LoVo (cell line): ENCODE results near the gene LZIC.
A peak's percentile ranks its signal among the peaks of the same experiment; 100 is the strongest.
"Not testable (repeated sequence)": the region's sequence is repeated elsewhere in the genome, so short reads cannot be mapped to it uniquely, and the experiment has no call there.

Source experiments
- DNase-seq: peaks from one replicate; pipeline ENCODE4 v3.0.0-alpha.2; 2016; ENCODE audit warnings: low spot score

Gene LZIC

DNA sequence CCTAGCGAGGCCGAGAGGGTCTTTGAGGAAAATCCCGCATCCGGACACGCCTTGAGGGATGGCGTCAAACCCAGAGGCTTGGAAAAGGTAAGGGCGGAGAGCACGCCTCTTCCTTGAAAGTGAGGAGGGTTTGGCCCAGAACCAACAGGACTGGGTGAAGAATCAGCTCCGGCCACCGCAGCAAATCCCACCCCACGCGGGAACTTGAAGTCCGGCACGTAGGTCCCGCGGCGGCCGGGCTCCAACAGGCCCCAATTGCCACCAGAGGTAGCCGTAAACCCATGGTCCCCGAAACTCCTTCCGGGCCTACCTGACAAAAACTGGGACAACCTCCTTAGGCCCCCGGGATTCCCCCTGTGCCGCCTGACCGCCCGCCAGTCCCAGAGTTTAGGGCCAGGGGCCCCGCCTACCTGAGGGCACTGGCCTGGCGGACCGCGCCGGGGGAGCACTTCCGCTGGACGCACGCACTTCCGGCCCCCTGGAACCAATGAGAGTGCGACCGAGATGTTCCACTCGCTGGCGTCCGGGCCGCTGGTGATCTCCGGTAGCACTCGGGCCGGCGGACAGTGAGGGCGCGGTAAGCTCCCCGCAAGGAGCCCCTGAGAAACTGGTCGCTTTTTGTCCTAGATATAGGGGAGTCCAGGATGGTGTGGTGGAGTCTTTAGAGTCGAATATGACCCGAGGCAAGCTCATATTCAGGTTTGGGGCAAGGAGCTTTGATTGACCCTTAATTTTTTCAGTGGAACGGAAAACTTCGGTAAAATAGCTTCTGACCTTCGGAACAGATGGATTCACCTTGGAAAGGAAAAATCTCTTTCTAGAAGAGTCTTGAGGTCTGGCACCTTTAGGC lies at the start of gene LZIC, which contains the start of gene NMNAT1:
LZIC (minus strand) TSS at position 453 of the 850 bp plus-strand sequence. CDS start 6,772 bp downstream, outside the sequence.
NMNAT1 (plus strand) TSS at position 537 of the 850 bp plus-strand sequence. CDS start 28,599 bp downstream, outside the sequence.
- peak; percentile 94 for DNase-seq

DNA sequence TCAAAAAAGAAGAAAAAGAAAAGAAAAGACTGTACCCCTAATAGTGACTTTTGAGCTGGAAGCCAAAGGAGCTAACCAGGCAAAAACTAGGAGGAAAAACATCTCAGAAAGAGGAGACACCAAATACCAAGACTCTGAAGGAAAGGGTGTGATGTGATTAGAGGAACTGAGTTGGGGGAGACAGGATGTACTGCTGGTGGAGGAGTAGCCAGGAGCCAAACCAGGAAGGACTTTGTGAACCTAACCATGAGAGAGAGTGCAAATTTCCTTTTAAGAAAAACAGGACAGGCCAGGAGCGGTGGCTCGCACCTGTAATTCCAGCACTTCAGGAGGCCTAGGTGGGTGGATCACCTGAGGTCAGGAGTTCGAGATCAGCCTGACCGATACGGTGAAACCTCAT lies 49.7 kb upstream of the LZIC start:
- DNase-seq, result no peak

GRCh38 chr1:9990944-9991343 lies 47.8 kb upstream of the LZIC start:
- no peak for DNase-seq

- no peak for DNase-seq
These were observed 46.6 kb upstream of the LZIC start for GRCh38 chr1:9989773-9990172.

- DNase-seq, result no peak
These were observed 41.8 kb upstream of the LZIC start for GRCh38 chr1:9985001-9985400.

GRCh38 chr1:9984253-9984652 lies 41.1 kb upstream of the LZIC start:
- no peak for DNase-seq

- DNase-seq, result no peak
These were observed 17.7 kb upstream of the LZIC start for GRCh38 chr1:9960706-9961562.

DNA sequence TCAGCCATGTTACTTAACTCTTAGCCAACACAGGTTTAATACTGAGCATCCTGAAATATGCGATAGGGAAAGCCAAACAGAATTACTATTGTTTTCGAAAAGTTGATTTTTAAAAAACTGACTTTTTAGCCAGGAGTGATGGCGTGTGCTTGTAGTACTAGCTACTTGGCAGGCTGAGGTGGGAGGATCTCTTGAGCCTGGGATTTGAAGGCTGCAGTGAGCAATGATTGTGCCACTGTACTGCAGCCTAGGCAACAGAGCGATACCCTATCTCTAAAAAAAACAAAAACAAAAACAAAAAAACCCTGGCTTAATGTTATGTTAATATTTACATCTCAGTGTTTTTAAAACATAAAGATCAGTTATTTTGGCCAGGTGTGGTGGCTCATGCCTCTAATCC lies 16.8 kb upstream of the LZIC start:
- no peak for DNase-seq

- no peak for DNase-seq
These were observed 14.5 kb upstream of the LZIC start for GRCh38 chr1:9957726-9958125.

- no peak for DNase-seq
These were observed 3.1 kb upstream of the LZIC start for GRCh38 chr1:9946315-9946714.

DNA sequence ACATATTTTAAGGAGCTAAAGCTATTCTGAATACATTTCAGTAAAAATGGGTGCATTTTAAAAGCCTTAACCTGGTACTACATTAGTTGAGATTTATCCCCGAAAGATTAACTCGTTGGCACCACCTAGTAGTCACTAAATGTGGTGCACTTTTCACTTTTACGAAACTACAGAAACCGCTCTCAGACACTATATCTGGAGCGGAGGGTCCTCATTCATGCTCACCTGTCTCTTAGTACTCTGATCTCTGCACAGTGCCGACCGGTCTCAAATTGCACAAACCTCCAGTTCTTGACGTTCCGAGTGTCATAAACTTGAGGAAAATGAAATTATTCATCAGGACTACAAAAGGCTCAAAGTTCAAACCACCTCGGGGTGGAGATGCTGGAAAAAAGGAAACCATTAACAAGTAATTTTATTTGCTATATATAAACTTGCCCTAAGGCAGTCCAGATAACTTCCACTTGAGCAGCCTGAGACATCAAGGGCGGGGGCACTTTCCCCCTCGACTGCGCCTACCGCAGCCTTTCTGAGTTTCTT lies 722 bp downstream of the LZIC start:
- DNase-seq, result peak; percentile 49

DNA sequence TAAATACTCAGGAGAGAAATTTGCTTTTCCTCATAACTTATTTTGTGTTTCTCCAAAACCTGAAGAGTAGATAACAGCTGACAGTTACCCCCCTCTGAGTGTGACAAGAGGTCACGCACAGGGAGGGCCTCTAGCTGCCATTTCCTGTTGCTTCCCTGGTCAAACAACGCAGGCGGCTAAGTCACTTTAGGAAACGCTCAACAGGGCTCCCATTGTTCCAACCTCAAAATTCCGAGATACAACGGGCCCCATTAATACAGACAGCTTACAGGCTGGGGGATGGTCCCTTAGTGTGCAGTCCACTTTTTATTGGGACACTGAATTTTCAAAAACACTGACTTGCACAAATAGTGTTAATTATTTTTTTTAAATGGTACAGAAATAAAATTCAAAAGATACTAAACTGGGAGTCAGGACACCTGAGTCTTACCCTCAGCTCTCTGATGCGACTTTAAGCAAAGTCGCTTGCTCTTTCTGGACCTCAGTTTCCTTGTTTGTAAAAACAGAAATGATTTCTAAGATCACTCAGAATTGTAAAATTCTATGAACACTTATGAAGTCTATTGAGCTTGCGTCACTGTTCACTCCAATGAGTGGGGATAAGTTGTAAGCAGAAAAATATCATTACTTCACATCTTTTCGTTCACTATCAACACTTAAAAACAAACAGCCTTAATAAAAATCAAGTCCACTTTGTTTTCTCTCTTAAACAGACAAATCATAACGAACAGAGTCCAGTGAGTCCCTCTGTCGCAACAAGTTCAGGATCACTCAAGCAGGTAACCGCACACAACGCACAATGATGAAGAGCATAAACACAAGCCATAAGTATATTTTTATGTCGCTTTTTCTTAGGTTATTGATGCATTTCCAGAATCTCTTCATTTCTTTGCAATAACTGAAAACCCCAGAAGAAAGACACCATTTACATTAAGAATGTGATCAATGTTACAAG lies 13.5 kb downstream of the LZIC start:
- DNase-seq, result no peak

- DNase-seq, result no peak
These were observed 15.9 kb downstream of the LZIC start for GRCh38 chr1:9927259-9927658.

- DNase-seq, result no peak
These were observed 20.8 kb downstream of the LZIC start for GRCh38 chr1:9922342-9922741.

- no peak for DNase-seq
These were observed 22.6 kb downstream of the LZIC start for GRCh38 chr1:9920606-9921005.

GRCh38 chr1:9917901-9918300 lies 25.3 kb downstream of the LZIC start:
- no peak for DNase-seq

DNA sequence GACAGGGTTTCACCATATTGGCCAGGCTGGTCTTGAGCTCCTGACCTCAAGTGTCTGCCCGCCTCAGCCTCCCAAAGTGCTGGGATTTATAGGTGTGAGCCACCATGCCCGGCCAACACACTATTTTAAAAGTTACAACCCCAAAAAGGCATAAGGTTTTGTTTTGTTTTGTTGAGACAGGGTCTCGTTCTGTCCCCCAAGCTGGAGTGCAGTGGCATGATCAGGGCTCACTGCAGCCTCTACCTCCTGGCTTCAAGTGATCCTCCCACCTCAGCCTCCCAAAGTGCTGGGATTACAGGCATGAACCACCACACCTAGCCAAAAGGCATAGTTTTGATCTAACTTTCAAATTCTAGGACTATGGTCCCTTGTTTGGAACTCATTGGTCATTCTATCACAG lies 25.7 kb downstream of the LZIC start:
- DNase-seq, result not testable (repeated sequence)

- DNase-seq, result no peak
These were observed 26.7 kb downstream of the LZIC start for GRCh38 chr1:9916452-9916851.

- DNase-seq, result no peak
These were observed 28.6 kb downstream of the LZIC start for GRCh38 chr1:9914610-9914937.

GRCh38 chr1:9912264-9912936 lies 30.8 kb downstream of the LZIC start:
- no peak for DNase-seq
